HG03045 (cell line): Measurements from ENCODE around the gene SPATA33.
"Not testable (repeated sequence)": the region's sequence is repeated elsewhere in the genome, so short reads cannot be mapped to it uniquely, and the experiment has no call there.

Experiments used
- ATAC-seq: cut with Tn5 transposase; IDR thresholded peaks from one replicate; pipeline ENCODE4 v1.9.1; 2021; ENCODE audit warnings: mild to moderate bottlenecking, moderate library complexity; ENCODE audit not compliant: unreplicated experiment

SPATA33 gene

GRCh38 chr16:89691231-89691985, 33.8 kb downstream of the SPATA33 start:
- no peak for ATAC-seq

GRCh38 chr16:89691986-89692569, 34.4 kb downstream of the SPATA33 start:
- ATAC-seq, result no peak

- no peak for ATAC-seq
These were observed 35.7 kb downstream of the SPATA33 start for GRCh38 chr16:89693289-89693731.

- no peak for ATAC-seq
These were observed 36.5 kb downstream of the SPATA33 start for GRCh38 chr16:89693931-89694783.

- ATAC-seq, result not testable (repeated sequence)
These were observed 37.1 kb downstream of the SPATA33 start for GRCh38 chr16:89694784-89695085.

- no peak for ATAC-seq
These were observed 37.6 kb downstream of the SPATA33 start for GRCh38 chr16:89695086-89695874.

- ATAC-seq, result no peak
These were observed 38.4 kb downstream of the SPATA33 start for GRCh38 chr16:89695875-89696669.

- no peak for ATAC-seq
These were observed 39.1 kb downstream of the SPATA33 start for GRCh38 chr16:89696670-89697128.

GRCh38 chr16:89697161-89697615, 39.6 kb downstream of the SPATA33 start:
- ATAC-seq, result no peak

- ATAC-seq, result no peak
These were observed 40.1 kb downstream of the SPATA33 start for GRCh38 chr16:89697616-89698331.

- ATAC-seq, result not testable (repeated sequence)
These were observed 41.1 kb downstream of the SPATA33 start for GRCh38 chr16:89698717-89699116.

GRCh38 chr16:89699629-89700099, 42.0 kb downstream of the SPATA33 start:
- ATAC-seq, result not testable (repeated sequence)

GRCh38 chr16:89700100-89700648, 42.5 kb downstream of the SPATA33 start:
- ATAC-seq, result peak; percentile 37

GRCh38 chr16:89700649-89701424, 43.2 kb downstream of the SPATA33 start:
- no peak for ATAC-seq

- peak; percentile 70 for ATAC-seq
These were observed 44.1 kb downstream of the SPATA33 start, which contains the start of gene SPATA2L for GRCh38 chr16:89701425-89702406. TSS of gene SPATA2L (minus strand) at chr16:89701705. CDS start at chr16:89701232, 473 bp downstream.

GRCh38 chr16:89704281-89704680, 46.6 kb downstream of the SPATA33 start:
- no peak for ATAC-seq

- no peak for ATAC-seq
These were observed 47.4 kb downstream of the SPATA33 start for GRCh38 chr16:89705006-89705405.
